Lung (tissue), 12 donors: ENCODE results near the gene SAP25. TPM values are rescaled to one million over a fixed set of nuclear protein-coding genes. Genes with fewer than 3 reads are reported as not detected.

Experiments used
- ATAC-seq: fragments of 200-7000 bp; cut with Tn5 transposase; one replicate; pipeline ENCODE4 v1.9.1; 2020; ENCODE audit warnings: moderate number of reproducible peaks; ENCODE audit not compliant: insufficient read depth, low FRiP score
- DNase-seq, 3 donors: peaks; one replicate each; pipeline ENCODE4 v3.0.0-alpha.2; 2013 to 2017
- H3K27ac ChIP-seq, 2 donors: one replicate each; pipeline ENCODE4 v1.5.1; 2013; ENCODE audit warnings: mild to moderate bottlenecking in 2 of 2, moderate library complexity in 2 of 2, control low read depth in 1 of 2, inconsistent platforms in 1 of 2, low read depth in 1 of 2, low read length in 1 of 2
- H3K27me3 ChIP-seq, 3 donors: one replicate each; pipeline ENCODE4 v1.5.1; 2013; ENCODE audit warnings: low read length in 2 of 3; ENCODE audit not compliant: control insufficient read depth in 3 of 3, insufficient read depth in 3 of 3
- H3K36me3 ChIP-seq, 4 donors: one replicate each; pipeline ENCODE4 v1.5.1; 2013; ENCODE audit warnings: low read length in 4 of 4, mild to moderate bottlenecking in 1 of 4, moderate library complexity in 1 of 4; ENCODE audit not compliant: control insufficient read depth in 4 of 4, insufficient read depth in 4 of 4
- H3K4me1 ChIP-seq, 5 donors: one replicate each; pipeline ENCODE4 v1.5.1; 2013; ENCODE audit warnings: low read length in 5 of 5, mild to moderate bottlenecking in 2 of 5, moderate library complexity in 1 of 5; ENCODE audit not compliant: control insufficient read depth in 5 of 5, insufficient read depth in 5 of 5
- H3K4me3 ChIP-seq: one replicate; pipeline ENCODE4 v1.5.1; 2013; ENCODE audit warnings: mild to moderate bottlenecking, control low read depth, moderate library complexity
- H3K9ac ChIP-seq, 2 donors: one replicate each; pipeline ENCODE4 v1.5.1; 2013; ENCODE audit warnings: low read length in 2 of 2, control low read depth in 1 of 2; ENCODE audit not compliant: insufficient read depth in 1 of 2
- H3K9me3 ChIP-seq, 4 donors: one replicate each; pipeline ENCODE4 v1.5.1; 2013; ENCODE audit warnings: low read length in 3 of 4, mild to moderate bottlenecking in 1 of 4, moderate library complexity in 1 of 4; ENCODE audit not compliant: control insufficient read depth in 4 of 4, insufficient read depth in 3 of 4
- CTCF ChIP-seq: IDR thresholded peaks from 2 replicates; pipeline ENCODE4 v1.5.1; 2012; ENCODE audit warnings: mild to moderate bottlenecking; ENCODE audit errors: control extremely low read depth, extremely low read depth
- WGBS, 2 donors: extraction: QIAGEN DNeasy Blood & Tissue Kit; methylation state at CpG; one replicate each; pipeline ENCODE4 v1.1.7; 2013; 5-methylcytosine and 5-hydroxymethylcytosine counted together
- polyA plus RNA-seq, 2 donors: library from polyadenylated mRNA; stranded (reverse); fragments of 200-250 nt; gene quantifications; one replicate each; pipeline ENCODE4 v1.2.1, GENCODE V29; 2013
- total RNA-seq, 2 donors: library from RNA; depleted of rRNA in 1 of 2; stranded (reverse); fragments of >200 nt in 1 of 2; gene quantifications; one replicate each; pipeline ENCODE4 v1.2.1, GENCODE V29; 2014 to 2021
- donor health status: control.
- donor health status: control.
- donor health status: Bipolar disorder and iron deficiency.
- donor health status: healthy.
- donor health status: DM: yes; HTN: yes; CAD: no.

SAP25 gene
- total and polyA plus RNA-seq, 4 donors: 1.9 to 9.9 (median 6.2) TPM

- H3K36me3 ChIP-seq: peaks cover 0 to 52% (median 15%) of the 10 kb centered on the region in 4 donors
- WGBS, 2 donors: 87 to 89% methylated on average over 20 of the region's 20 CpGs
Observed at GRCh38 chr7:100572281-100572948, 1.3 kb downstream of the SAP25 start.

GRCh38 chr7:100571829-100572116 is 1.9 kb downstream of the SAP25 start:
- DNase-seq: peak in 1 of 3 donors; percentile 32
- Histone ChIP-seq H3K36me3 (peaks cover 0 to 45% (median 13%) of the 10 kb centered on the region in 4 donors), H3K9ac (no peak overlapping the region), H3K27me3 (no peaks in the 10 kb centered on the region), H3K4me3 (no peak overlapping the region), H3K9me3 (no peaks in the 10 kb centered on the region), H3K4me1 (peaks cover 0 to 19% (median 12%) of the 10 kb centered on the region in 5 donors), H3K27ac (no peak overlapping the region)
- WGBS, 2 donors: 96 to 97% methylated on average over 2 of the region's 2 CpGs
- ATAC-seq: no peak
- TF ChIP-seq CTCF: no peak

More at GRCh38 chr7:100572281-100572948, 1.3 kb downstream of the SAP25 start:
- no peaks in the 10 kb centered on the region for H3K27me3 ChIP-seq
- TF ChIP-seq CTCF: no peak
- ATAC-seq (no peak), DNase-seq (peak in 1 of 3 donors; percentile 32)
- H3K4me1 ChIP-seq: peaks cover 0 to 19% (median 12%) of the 10 kb centered on the region in 5 donors
- H3K4me3 ChIP-seq: no peak overlapping the region
- H3K27ac ChIP-seq: no peak overlapping the region
- H3K9me3 ChIP-seq: no peaks in the 10 kb centered on the region
- H3K9ac ChIP-seq: no peak overlapping the region

DNA sequence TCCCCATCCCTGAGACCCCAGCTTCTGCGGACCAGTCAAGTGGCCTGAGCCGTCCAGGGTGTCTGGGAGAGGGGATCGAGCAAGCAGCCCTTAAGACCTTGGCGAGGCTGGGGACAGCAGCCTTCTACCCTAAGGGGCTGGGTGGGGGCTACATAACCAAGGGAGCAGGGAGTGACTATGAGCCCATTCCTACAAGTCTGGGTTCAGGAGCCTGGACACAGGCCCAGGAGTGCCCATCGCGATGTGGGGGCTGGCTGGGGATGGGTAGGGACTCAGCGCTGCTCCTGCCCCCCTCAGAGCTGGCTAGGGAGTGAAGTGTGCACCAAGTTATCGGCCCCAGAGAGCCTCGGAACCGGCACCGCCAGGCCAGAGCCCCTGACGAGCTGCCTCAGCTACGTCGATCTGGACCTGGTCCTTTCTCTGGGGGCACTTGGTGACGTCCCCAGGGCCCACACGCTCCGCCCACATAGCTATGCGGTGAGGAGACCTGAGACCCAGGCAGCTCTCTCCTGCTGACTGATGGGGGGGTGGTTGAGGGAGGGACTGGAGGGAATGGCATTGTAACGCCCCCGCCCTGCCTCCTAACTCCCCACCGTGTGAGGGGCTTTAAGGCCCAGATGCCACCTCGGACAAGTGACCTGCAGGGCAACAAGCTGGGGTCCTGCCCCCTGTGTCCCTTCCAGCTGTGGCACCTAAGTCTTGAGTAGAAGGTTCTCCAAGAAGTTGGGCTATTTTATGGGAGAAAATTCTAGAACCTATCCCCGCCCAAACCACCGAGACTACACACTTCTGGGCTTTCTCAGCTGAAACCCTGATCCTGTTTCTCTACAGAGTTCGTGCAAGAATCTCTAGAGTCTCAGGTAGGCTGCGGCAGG is 2.5 kb downstream of the SAP25 start:
- Histone ChIP-seq H3K4me1 (peaks cover 0 to 19% (median 12%) of the 10 kb centered on the region in 5 donors), H3K36me3 (peaks cover 0 to 41% (median 10%) of the 10 kb centered on the region in 4 donors), H3K4me3 (no peak overlapping the region), H3K27me3 (no peaks in the 10 kb centered on the region), H3K9me3 (no peaks in the 10 kb centered on the region), H3K27ac (no peak overlapping the region), H3K9ac (no peak overlapping the region)
- 77 to 81% methylated on average over 26 of the region's 26 CpGs for WGBS, 2 donors
- no peak for TF ChIP-seq CTCF
- DNase-seq (peak; percentile 45 to 66 (median 55)), ATAC-seq (no peak)
